Measurements from ENCODE around the gene FAM187B. TPM values are rescaled to one million over a fixed set of nuclear protein-coding genes. Genes with fewer than 3 reads are reported as not detected.

FAM187B gene
- total and polyA plus RNA-seq, 2 of the 4 experiments (the other 2 are of a cell fraction), result not detected

DNA sequence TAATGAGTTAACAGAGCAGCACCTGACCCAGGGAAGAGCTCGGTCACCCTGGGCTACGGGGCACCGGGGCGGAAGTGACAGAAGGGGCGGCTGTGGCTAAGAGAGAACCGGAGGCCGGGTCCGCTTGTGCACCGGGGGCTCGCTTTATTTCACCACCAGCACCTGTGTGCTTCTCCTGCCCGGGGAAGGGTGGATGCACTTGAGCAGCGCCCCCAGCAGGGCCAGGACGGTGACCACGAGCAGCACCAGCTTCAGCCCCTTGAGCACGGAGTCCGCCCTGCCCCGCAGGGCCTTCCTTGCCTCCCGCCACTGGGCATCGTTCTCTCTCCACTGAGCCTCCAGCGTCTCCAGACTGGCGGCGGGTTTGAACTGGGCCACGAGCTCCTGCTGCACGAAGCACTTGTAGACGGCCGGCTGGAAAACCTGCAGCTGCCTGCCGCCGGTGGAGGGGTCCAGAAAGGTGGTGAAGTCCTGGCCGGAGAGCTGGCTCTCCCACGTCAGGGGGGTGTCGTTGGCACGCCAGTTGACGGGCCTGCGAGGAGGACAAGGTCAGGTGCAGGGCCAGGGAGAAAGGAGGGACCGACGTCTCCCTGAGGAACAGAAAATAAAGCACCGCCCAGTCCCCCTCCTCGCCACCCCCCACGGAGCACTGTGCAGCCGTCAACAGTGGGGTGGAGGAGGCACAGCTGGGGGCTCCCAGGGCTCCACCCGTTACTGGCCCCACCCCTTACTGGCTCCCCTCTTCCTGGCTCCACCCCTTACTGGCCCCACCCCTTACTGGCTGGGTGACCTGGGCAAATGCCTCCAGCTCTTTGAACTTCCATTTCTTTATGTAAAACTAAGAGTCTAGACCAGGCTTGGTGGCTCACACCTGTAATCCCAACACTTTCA, 3.6 kb downstream of the FAM187B start:
- H2AFZ ChIP-seq (replicated peaks; ENCODE audit: low read length, poor library complexity), result peak overlapping the region; percentile 11
- H2AK9ac ChIP-seq (replicated peaks; ENCODE audit: low read depth, low read length, poor library complexity), result no peak overlapping the region
- WGBS, 2 experiments (ENCODE audit: extremely low coverage in 2 of 2, insufficient read length in 1 of 2), result 39% methylated on average over 11 of the region's 41 CpGs; no CpG with 5 or more reads in 1 of the 2 experiments
- H3K9me3 ChIP-seq (ENCODE audit: control insufficient read depth, insufficient read depth, low read length), result peaks cover 3% of the 10 kb centered on the region; the same call in 1 of the 2 replicates
- no peak overlapping the region for H2BK5ac ChIP-seq (ENCODE audit: low read depth, low read length, poor library complexity, severe bottlenecking)
- no peaks in the 10 kb centered on the region for H3K36me3 ChIP-seq (ENCODE audit: control insufficient read depth, insufficient read depth, low read length)
- dilution Hi-C loops (cut with HindIII; ENCODE audit: low sequenced_read_pairs, unreplicated experiment), result no loop called here
- no TSS peak for BruUV-seq (replicated peaks)
- H3K79me1 ChIP-seq (ENCODE audit: low read depth in 1 of 2, low read length in 2 of 2), result no peaks in the 10 kb centered on the region
- DNase-seq, result no peak
- no peak overlapping the region for H2BK20ac ChIP-seq (ENCODE audit: low read depth, low read length)
- H4K91ac ChIP-seq (ENCODE audit: insufficient read depth, low read depth, low read length), result no peak overlapping the region
- no peak overlapping the region for H3K27ac ChIP-seq (ENCODE audit: insufficient read depth, low read length)
- ChIA-PET POLR2A (ENCODE audit: unreplicated experiment) (no interaction called here), CTCF (no interaction called here)
- TF ChIP-seq FOS (IDR thresholded peaks at IDR 0.05; ENCODE audit: low read depth, low read length) (no peak), RAD21 (IDR thresholded peaks at IDR 0.05; ENCODE audit: low read length) (no peak), BHLHE40 (IDR thresholded peaks at IDR 0.05; ENCODE audit: low read depth, low read length) (no peak), MXI1 (IDR thresholded peaks at IDR 0.05; ENCODE audit: borderline replicate concordance, low read depth, low read length) (no peak), RFX5 (IDR thresholded peaks at IDR 0.05; ENCODE audit: low read depth, low read length) (no peak)
- TF ChIP-seq, protein P1, sequence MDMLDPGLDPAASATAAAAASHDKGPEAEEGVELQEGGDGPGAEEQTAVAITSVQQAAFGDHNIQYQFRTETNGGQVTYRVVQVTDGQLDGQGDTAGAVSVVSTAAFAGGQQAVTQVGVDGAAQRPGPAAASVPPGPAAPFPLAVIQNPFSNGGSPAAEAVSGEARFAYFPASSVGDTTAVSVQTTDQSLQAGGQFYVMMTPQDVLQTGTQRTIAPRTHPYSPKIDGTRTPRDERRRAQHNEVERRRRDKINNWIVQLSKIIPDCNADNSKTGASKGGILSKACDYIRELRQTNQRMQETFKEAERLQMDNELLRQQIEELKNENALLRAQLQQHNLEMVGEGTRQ (IDR thresholded peaks at IDR 0.05; ENCODE audit: low read depth, low read length), result no peak
- in situ Hi-C loops (cut with MboI; ENCODE audit: low sequenced_read_pairs), result no loop called here
- no peak overlapping the region for H3K18ac ChIP-seq (ENCODE audit: low read depth, low read length)
- no peak overlapping the region for H3K4me2 ChIP-seq (ENCODE audit: low read depth, low read length)
- peaks cover 13% of the 10 kb centered on the region for H3K27me3 ChIP-seq (ENCODE audit: control insufficient read depth, insufficient read depth, low read length)
- H3K56ac ChIP-seq (ENCODE audit: extremely low read depth, insufficient read depth, low read length), result no peak overlapping the region
- no peak overlapping the region for H2BK15ac ChIP-seq (ENCODE audit: low read depth, low read length)
- no peak overlapping the region for H2BK120ac ChIP-seq (ENCODE audit: low read depth, low read length)
- H3K9me1 ChIP-seq (ENCODE audit: insufficient read depth, low read length), result no peaks in the 10 kb centered on the region
- no peaks in the 10 kb centered on the region for H3K4me1 ChIP-seq (ENCODE audit: control insufficient read depth, insufficient read depth, low read length)
- no peak for ATAC-seq (ENCODE audit: low read depth)
- no peak overlapping the region for H4K8ac ChIP-seq (ENCODE audit: low read depth in 2 of 2, low read length in 2 of 2)
- no peak overlapping the region for H2AK5ac ChIP-seq (ENCODE audit: low read depth, low read length)
- no peak overlapping the region for H3K14ac ChIP-seq (replicated peaks; ENCODE audit: low read depth, low read length)
- H4K5ac ChIP-seq (ENCODE audit: low read depth, low read length), result no peak overlapping the region
- H3K23ac ChIP-seq (ENCODE audit: low read depth, low read length), result no peak overlapping the region
- no peak overlapping the region for H3K9ac ChIP-seq (ENCODE audit: low read depth, low read length)
- intact Hi-C loops (cut with micrococcal nuclease), result no loop called here
- no peak overlapping the region for H3K4ac ChIP-seq (ENCODE audit: low read depth, low read length)
- H4K20me1 ChIP-seq (ENCODE audit: insufficient read depth, low read length), result no peaks in the 10 kb centered on the region
- H3K4me3 ChIP-seq (ENCODE audit: insufficient read depth, low read depth, low read length), result no peak overlapping the region
